Lung (tissue), 12 donors: ENCODE data around the gene AMDHD1. TPM values are rescaled to one million over a fixed set of nuclear protein-coding genes. Genes with fewer than 3 reads are reported as not detected.
A peak's percentile ranks its signal among the peaks of the same experiment; 100 is the strongest.

ENCODE experiments used
- ATAC-seq: fragments of 200-7000 bp; cut with Tn5 transposase; one replicate; pipeline ENCODE4 v1.9.1; 2020; ENCODE audit warnings: moderate number of reproducible peaks; ENCODE audit not compliant: insufficient read depth, low FRiP score
- DNase-seq, 3 donors: peaks; one replicate each; pipeline ENCODE4 v3.0.0-alpha.2; 2013 to 2017
- H3K27ac ChIP-seq, 2 donors: one replicate each; pipeline ENCODE4 v1.5.1; 2013; ENCODE audit warnings: mild to moderate bottlenecking in 2 of 2, moderate library complexity in 2 of 2, control low read depth in 1 of 2, inconsistent platforms in 1 of 2, low read depth in 1 of 2, low read length in 1 of 2
- H3K27me3 ChIP-seq, 3 donors: one replicate each; pipeline ENCODE4 v1.5.1; 2013; ENCODE audit warnings: low read length in 2 of 3; ENCODE audit not compliant: control insufficient read depth in 3 of 3, insufficient read depth in 3 of 3
- H3K36me3 ChIP-seq, 4 donors: one replicate each; pipeline ENCODE4 v1.5.1; 2013; ENCODE audit warnings: low read length in 4 of 4, mild to moderate bottlenecking in 1 of 4, moderate library complexity in 1 of 4; ENCODE audit not compliant: control insufficient read depth in 4 of 4, insufficient read depth in 4 of 4
- H3K4me1 ChIP-seq, 5 donors: one replicate each; pipeline ENCODE4 v1.5.1; 2013; ENCODE audit warnings: low read length in 5 of 5, mild to moderate bottlenecking in 2 of 5, moderate library complexity in 1 of 5; ENCODE audit not compliant: control insufficient read depth in 5 of 5, insufficient read depth in 5 of 5
- H3K4me3 ChIP-seq: one replicate; pipeline ENCODE4 v1.5.1; 2013; ENCODE audit warnings: mild to moderate bottlenecking, control low read depth, moderate library complexity
- H3K9ac ChIP-seq, 2 donors: one replicate each; pipeline ENCODE4 v1.5.1; 2013; ENCODE audit warnings: low read length in 2 of 2, control low read depth in 1 of 2; ENCODE audit not compliant: insufficient read depth in 1 of 2
- H3K9me3 ChIP-seq, 4 donors: one replicate each; pipeline ENCODE4 v1.5.1; 2013; ENCODE audit warnings: low read length in 3 of 4, mild to moderate bottlenecking in 1 of 4, moderate library complexity in 1 of 4; ENCODE audit not compliant: control insufficient read depth in 4 of 4, insufficient read depth in 3 of 4
- WGBS, 2 donors: extraction: QIAGEN DNeasy Blood & Tissue Kit; methylation state at CpG; one replicate each; pipeline ENCODE4 v1.1.7; 2013; 5-methylcytosine and 5-hydroxymethylcytosine counted together
- polyA plus RNA-seq, 2 donors: library from polyadenylated mRNA; stranded (reverse); fragments of 200-250 nt; gene quantifications; one replicate each; pipeline ENCODE4 v1.2.1, GENCODE V29; 2013
- total RNA-seq, 2 donors: library from RNA; depleted of rRNA in 1 of 2; stranded (reverse); fragments of >200 nt in 1 of 2; gene quantifications; one replicate each; pipeline ENCODE4 v1.2.1, GENCODE V29; 2014 to 2021
- TF ChIP-seq, protein P1 (sequence below): IDR thresholded peaks from 2 replicates; pipeline ENCODE4 v1.5.1; 2012; ENCODE audit warnings: mild to moderate bottlenecking; ENCODE audit errors: control extremely low read depth, extremely low read depth
- donor health status: control.
- donor health status: control.
- donor health status: Bipolar disorder and iron deficiency.
- donor health status: healthy.
- donor health status: DM: yes; HTN: yes; CAD: no.

The AMDHD1 gene
- total and polyA plus RNA-seq, 4 donors, result 0.51 to 1.9 (median 1.2) TPM

DNA sequence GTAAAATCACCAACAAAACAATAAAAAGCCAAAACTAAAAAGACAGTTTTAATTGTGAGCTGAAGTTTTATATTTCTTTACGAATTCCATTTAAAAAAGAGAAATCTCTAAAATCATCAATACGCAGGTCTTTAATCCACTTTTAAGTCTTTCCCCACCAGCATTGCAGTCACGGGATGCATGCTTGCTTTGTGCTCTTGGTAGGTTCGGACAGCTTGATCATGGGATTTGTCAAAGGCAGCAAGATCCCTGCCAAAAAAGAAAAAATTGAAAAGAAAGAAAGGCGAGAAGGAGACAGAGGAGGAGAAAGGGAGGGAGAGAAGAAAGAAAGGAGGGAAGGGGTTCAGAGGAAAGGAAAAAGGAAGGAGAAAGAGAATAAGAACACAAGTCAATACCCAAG lies 57.7 kb downstream of the AMDHD1 start:
- no peak for DNase-seq
- peaks cover 0 to 3% (median 0%) of the 10 kb centered on the region in 5 donors for H3K4me1 ChIP-seq
- H3K27ac ChIP-seq, result no peak overlapping the region
- no peak for ATAC-seq
- peaks cover 10 to 21% (median 19%) of the 10 kb centered on the region in 4 donors for H3K36me3 ChIP-seq
- H3K9me3 ChIP-seq, result no peaks in the 10 kb centered on the region
- WGBS, 2 donors, result 94 to 96% methylated on average over 5 of the region's 5 CpGs
- no peak overlapping the region for H3K4me3 ChIP-seq
- no peaks in the 10 kb centered on the region for H3K27me3 ChIP-seq
- TF ChIP-seq, protein P1, sequence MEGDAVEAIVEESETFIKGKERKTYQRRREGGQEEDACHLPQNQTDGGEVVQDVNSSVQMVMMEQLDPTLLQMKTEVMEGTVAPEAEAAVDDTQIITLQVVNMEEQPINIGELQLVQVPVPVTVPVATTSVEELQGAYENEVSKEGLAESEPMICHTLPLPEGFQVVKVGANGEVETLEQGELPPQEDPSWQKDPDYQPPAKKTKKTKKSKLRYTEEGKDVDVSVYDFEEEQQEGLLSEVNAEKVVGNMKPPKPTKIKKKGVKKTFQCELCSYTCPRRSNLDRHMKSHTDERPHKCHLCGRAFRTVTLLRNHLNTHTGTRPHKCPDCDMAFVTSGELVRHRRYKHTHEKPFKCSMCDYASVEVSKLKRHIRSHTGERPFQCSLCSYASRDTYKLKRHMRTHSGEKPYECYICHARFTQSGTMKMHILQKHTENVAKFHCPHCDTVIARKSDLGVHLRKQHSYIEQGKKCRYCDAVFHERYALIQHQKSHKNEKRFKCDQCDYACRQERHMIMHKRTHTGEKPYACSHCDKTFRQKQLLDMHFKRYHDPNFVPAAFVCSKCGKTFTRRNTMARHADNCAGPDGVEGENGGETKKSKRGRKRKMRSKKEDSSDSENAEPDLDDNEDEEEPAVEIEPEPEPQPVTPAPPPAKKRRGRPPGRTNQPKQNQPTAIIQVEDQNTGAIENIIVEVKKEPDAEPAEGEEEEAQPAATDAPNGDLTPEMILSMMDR, result no peak
- no peak overlapping the region for H3K9ac ChIP-seq

DNA sequence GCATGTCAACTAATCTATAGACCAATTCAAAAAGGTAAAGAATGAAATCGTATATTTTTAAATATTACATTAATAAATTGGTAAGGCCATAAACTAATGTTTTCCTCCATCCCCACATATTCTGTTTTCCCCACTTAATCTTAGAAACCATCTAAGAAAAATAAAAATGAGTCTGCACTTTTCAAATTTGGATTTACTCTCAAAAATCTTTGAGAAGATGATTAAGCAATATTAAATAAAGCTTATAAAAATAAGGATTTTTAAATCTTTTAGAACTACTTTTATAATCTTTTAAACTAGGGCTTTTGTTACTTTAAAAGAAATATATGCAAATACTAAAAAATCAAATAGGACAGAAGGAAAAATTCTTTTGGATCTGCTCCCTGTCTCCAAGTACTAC lies 63.6 kb downstream of the AMDHD1 start:
- Histone ChIP-seq H3K27ac (no peak overlapping the region), H3K27me3 (no peaks in the 10 kb centered on the region), H3K4me3 (no peak overlapping the region), H3K9me3 (no peaks in the 10 kb centered on the region), H3K9ac (no peak overlapping the region), H3K36me3 (peaks cover 15 to 45% (median 32%) of the 10 kb centered on the region in 4 donors), H3K4me1 (no peaks in the 10 kb centered on the region)
- DNase-seq (no peak), ATAC-seq (no peak)
- TF ChIP-seq, protein P1, result no peak
- WGBS, 2 donors, result 90 to 98% methylated on average over 1 of the region's 1 CpG

DNA sequence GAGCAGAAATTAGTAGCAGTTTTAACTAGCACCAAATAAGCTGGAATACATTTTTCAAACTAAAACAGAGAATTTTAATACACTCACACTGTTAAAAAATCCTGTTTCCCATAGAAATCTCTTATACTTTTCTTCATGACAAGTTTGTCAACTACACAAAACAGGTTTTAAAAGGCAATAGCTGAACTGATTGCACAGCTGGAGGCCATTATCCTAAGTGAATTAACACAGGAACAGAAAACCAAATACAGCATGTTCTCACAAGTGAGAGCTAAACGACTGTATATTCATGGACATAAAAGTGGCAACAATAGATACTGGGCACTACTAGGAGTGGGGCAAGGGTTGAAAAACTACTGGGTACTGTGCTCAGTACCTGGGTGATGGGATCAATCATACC lies 64.6 kb downstream of the AMDHD1 start:
- Histone ChIP-seq H3K9me3 (no peaks in the 10 kb centered on the region), H3K9ac (no peak overlapping the region), H3K27me3 (no peaks in the 10 kb centered on the region), H3K27ac (no peak overlapping the region), H3K4me1 (no peaks in the 10 kb centered on the region), H3K36me3 (peaks cover 18 to 53% (median 41%) of the 10 kb centered on the region in 4 donors), H3K4me3 (no peak overlapping the region)
- TF ChIP-seq, protein P1, result no peak
- DNase-seq (no peak), ATAC-seq (no peak)
- 65 to 73% methylated on average over 1 of the region's 1 CpG for WGBS, 2 donors

DNA sequence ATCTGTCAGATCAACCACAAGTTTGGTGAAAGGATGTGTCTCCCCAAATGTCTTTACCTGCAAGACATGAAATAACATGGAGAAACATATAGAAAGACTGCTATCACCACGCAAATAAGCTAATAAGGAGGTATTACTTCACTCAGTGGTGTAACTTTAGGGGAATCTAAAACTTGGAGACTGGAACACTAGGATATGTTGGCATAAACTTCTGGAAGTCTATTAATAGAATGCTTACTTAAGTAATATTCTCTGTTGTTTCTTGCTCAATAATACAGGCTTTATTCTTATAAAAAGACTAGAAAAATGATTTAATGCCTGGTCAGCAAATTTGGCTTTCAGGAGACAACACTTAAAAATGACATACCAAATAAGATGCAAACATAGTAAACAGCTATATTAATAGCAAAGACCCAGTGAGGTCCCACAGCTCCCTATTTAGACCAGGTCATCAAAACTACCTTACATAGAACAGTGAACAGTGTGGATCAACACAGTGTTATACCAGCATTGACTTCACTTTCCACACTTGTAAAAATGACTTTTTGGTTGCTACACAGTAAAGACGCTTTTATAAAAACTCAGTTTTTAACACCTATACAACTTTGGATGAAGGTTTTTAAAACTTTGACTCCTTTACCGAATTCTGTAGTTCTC lies 71.9 kb downstream of the AMDHD1 start:
- ATAC-seq, result no peak
- Histone ChIP-seq H3K27ac (no peak overlapping the region), H3K4me1 (no peaks in the 10 kb centered on the region), H3K36me3 (peaks cover 13 to 46% (median 26%) of the 10 kb centered on the region in 4 donors), H3K4me3 (no peak overlapping the region), H3K27me3 (no peaks in the 10 kb centered on the region), H3K9me3 (no peaks in the 10 kb centered on the region), H3K9ac (peak overlapping the region in 1 of 2 donors; percentile 66)
- peak in 2 of 3 donors; percentile 40 to 79 for DNase-seq
- TF ChIP-seq, protein P1, result no peak
- 88 to 89% methylated on average over 3 of the region's 3 CpGs for WGBS, 2 donors
